ENCODE measurements around the gene RNASE12.
"Not testable (repeated sequence)": the region's sequence is repeated elsewhere in the genome, so short reads cannot be mapped to it uniquely, and the experiment has no call there.

The RNASE12 gene

DNA sequence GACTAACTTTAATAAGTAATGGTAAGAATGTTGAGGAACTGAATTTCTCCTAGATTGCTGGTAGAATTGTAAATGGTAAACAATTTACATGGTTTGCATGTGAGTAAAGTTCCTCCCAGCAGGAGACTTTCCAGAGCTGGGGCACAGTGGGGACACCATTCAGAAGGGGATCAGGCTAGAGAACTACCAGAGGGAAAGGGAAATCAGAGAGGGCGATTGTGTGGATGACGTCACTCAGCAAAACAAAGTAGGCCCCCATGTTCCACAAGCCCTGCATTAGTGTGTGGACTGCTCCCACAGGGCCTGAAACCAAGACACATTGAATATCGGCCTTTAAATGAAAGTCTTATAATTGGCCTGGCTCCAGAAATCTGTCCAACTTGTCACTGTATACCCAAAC is 12.9 kb downstream of the RNASE12 start:
- no peak for DNase-seq

DNA sequence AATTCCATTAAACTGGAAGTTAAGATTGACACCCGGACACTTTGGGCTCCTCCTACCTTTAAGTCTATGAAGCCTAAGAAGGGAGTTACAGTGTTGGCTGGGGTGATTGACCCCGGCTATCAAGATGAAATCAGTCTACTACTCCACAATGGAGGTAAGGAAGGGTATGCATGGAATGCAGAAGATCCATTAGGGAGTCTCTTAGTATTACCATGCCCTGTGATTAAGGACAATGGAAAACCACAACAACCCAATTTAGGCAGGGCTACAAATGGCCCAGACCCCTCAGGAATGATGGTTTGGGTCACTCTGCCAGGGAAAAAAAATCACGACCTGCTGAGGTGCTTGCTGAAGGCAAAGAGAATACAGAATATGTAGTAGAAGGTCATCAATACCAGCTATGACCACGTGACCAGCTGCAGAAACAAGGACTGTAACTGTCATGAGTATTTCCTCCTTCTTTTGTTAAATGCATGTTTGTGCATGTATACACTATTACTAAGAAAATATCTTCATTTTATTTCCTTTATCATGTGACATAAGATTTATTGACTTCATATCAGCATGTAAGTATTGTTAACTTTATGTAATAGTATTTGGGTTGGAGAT is 18.7 kb downstream of the RNASE12 start:
- not testable (repeated sequence) for DNase-seq

DNA sequence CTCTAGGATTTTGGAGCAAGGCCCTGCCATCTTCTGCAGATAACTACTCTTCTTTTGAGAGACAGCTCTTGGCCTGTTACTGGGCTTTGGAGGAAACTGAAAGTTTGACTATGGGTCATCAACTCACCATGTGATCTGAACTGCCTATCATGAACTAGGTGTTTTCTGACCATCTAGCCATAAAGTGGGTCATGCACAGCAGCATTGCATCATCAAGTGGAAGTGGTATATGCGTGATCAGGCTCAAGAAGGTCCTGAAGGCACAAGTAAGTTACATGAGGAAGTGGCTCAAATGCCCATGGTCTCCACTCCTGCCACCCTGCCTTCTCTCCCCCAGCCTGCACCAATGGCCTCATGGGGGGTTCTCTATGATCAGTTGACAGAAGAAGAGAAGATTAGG is 20.5 kb downstream of the RNASE12 start:
- DNase-seq, result not testable (repeated sequence)

DNA sequence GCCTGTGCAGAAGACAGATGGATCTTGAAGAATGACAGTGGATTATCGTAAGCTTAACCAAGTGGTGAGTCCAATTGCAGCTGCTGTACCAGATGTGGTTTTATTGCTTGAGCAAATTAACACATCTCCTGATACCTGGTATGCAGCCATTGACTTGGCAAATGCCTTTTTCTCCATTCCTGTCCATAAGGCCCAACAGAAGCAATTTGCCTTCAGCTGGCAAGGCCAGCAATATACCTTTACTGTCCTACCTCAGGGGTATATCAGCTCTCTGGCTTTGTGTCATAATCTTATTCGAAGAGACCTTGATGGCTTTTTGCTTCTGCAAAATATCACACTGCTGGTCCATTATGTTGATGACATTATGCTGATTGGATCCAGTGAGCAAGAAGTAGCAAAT is 21.3 kb downstream of the RNASE12 start:
- not testable (repeated sequence) for DNase-seq

DNA sequence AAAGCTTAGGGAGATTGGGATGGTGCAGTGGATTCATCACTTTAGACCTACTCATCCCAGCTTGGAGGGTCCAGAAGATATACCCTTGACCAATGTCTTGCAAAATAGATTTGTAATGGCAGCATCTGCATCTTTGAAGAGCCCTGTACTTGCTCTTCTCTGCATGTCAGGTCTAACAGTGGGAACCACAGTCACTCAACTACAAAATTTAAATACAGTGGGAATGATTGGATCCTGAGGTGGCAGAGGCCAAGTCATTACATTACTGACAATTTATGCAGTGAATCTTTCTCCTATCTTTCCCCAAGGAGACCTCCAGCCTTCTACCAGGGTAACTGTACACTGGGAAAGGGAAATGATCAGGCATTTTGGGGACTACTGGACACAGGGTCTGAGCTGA is 22.1 kb downstream of the RNASE12 start:
- DNase-seq, result no peak

DNA sequence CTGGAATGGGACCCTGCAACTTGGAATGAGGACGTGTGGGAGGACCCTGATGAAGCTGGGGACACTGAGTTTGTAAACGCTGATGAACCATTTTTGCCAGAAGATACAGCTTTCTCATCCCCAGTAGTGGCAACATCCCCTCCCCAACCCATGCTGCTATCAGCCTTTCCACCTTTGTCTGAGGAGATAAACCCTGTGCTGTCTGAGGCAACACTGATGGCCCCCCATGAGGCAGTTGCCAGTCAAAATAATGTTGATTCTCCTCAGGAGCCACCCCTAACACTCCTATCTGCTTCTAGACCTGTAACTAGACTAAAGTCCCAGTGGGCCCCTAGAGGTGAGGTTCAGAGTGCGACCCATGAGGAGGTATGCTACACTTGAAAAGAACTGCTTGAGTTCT is 22.8 kb downstream of the RNASE12 start:
- no peak for DNase-seq

DNA sequence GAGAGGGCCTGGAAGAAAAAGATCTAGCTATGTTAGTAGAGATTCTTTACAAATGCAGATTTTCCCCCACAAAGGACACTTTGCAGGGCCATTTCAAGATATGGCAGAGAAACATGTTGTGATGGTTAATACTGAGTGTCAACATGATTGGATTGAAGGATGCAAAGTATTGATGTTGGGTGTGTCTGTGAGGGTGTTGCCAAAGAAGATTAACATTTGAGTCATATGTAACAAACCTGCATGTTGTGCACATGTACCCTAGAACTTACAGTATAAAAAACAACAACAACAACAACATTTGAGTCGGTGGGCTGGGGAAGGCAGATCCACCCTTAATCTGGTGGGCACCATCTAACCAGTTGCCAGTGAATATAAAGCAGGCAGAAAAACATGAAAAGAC is 24.0 kb downstream of the RNASE12 start:
- not testable (repeated sequence) for DNase-seq

DNA sequence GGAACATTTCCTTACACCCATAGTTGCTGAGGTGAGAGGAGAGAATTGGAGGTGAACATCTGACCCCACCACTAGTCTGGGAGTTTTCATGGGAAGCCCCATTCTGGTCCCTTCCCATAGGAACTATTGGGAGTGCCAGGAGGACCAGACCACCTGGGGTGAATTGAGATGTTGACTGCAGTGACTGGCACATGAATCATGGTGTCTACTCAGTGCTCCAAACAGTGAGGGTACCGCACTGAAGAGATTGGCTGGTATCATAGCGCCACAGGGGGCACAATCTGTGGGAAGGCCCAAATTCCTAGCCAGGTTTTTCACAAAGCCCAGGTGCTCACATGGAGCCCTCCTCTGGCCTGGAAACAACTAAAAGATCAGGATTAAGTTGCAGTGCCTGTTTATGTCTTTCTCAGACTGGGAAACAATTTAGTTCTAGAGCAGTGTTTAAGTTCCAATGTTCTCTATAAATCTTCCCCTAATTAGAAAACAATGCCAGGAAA is 26.6 kb downstream of the RNASE12 start:
- DNase-seq, result no peak

DNA sequence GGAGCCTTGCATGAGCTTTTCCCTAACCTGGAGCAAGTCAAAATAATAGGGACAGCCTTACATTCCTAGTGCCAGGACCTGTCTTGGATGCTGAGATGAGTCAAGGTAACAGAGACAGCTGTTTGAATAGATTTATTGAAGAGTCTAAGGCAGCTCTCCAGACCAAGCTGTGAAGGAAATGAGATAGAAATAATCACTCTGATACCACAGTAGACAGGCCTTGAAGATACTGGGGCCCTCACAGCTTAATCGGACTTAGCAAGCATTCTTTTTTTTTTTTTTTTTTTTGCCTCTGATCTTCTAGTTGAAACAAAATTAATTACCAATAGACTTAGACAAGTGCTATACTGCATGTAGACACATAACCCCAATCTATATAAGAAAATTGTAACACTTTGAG is 27.2 kb downstream of the RNASE12 start:
- DNase-seq, result no peak

DNA sequence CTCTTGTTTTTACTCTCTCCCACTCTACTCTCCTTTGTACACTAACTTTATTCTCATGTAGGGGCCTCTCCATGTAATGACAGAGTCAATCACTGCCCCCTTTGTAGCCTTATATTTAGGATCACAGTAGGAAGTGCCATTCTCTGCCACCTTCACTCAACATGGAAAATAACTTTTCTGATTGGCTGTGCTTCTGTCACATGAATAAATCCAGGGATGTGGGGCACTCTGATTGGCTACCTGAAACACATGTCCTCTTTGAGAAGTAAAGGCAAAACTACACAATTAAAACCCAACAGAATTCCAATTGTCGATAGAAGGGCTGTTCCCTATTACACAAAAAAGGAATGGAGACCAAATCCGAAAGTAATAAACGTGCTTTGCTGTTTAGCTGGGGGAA is 30.2 kb downstream of the RNASE12 start, which contains the start of gene RNASE9:
Gene RNASE9, minus strand, starts transcription at position 87 of the 400 bp plus-strand sequence.
- DNase-seq, result no peak

DNA sequence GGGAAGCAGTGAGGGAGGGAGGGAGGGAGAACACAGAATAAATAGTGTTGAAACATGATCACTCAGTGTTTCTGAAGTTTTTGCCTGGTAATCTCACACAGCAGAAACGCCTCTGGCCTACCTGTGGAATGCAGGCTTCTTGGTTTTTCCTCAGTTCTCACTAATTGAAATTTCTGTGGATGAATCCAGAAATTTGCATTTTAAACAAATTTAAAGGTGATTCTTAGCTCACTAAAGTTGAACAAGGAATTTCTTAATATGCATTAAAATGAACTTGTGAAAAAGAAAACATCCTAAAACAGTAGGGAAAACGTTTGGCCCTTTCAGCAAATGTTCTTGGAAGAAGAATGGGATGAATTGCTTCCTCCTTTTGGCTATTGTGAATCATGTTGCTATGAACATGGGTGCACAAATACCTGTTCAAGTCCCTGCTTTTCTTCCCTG is 31.7 kb downstream of the RNASE12 start:
- no peak for DNase-seq

DNA sequence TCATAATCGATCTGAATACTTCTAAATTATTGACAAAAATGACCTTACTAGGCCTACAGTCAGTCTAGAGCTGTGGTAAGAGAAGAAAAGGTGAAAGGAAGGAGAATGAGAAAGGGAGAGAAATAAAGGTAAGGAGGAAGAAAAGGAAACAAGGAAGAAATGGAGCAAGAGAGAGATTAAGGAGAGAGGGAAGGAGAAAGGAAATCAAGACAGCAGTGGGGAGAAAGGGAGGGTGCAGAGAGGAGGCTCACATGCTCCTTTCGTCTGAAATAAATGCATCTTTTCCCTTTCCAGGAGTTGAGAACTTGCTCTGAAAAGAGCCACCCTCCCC is 34.0 kb downstream of the RNASE12 start:
- no peak for DNase-seq

DNA sequence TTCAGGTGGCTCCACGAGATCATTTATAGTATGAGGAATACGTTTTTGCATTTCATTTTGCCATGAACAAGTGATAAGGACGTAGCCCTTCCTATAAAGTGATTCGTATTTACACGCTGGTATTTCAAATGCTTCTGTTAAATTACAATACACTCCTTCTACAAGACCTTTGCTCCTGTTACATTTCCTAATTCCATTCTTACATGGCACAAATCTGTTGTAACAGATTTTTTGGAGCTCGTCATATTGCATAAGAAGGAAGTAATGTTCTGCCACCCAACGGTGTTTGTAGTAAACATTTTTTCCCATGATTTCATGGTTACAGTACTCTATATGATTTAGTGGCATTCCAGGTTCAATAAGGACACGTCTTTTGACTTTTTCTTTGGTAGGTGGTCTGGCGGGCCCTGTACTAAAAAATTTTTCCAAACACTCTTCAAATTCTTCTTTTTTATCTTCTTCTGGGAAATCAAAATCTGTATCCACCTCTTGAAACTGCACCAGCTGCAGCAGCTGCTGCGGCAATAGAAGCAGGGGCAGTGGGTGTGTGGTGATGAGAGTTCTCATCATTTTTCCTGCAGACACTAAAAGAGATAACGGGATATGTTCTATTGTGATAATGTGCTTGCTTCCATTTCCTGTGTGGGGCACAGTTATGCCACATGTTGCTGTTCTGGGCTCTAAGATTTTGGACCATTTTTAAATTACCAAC is 34.5 kb downstream of the RNASE12 start:
- DNase-seq, result no peak

DNA sequence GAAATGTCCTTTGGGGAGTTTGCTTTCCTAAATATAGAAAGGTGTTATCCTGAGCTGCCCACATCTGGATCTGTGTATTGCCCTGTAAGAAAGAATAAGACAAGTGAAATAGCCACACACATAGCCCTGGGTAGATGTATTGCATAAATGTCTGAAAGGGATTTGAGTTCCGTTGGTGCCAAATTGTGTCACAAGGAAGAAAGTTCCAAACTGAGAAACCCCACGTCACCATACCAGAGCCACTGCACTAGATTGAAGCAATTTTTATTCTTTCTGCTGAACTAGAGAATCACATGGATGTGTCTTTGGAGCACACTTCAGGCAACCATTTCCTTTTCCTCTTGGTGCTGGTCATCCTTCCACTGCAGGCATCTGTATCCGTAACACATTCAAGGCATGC is 35.3 kb downstream of the RNASE12 start:
- no peak for DNase-seq

DNA sequence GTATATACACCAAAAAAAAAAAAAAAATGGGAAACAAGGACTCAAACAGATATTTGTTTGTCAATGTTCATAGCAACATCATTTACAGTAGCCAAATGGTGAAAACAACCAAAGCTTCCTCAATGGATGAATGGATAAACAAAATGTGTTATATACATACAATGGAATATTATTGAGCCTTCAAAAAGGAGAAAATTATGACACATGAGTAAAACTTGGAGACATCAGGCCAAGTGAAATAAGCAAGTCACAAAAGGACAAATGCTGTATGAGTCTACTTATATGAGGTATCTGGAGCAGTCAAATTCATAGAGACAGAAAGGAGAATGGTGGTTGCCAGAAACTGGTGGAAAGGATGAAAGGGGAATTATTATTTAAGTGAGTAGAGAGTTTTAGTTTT is 38.2 kb downstream of the RNASE12 start:
- no peak for DNase-seq

DNA sequence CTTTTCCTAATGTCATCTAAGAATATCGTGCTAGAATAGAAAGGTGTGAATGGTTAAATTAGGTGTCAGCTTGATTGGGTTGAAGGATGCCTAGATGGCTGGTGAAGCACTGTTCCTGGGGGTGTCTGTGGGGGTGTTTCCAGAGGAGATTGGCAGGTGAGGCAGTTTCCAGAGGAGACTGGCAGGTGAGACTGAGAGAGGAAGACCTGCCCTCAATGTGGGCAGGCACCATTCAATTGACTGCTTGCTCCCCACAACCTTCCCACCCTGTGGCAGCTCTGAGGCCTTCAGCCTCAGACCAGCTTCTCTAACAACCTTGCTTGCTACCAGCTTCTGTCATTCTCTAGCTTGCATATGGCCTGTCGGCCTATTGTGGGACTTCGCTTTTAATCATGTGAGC is 39.6 kb downstream of the RNASE12 start:
- DNase-seq, result no peak

DNA sequence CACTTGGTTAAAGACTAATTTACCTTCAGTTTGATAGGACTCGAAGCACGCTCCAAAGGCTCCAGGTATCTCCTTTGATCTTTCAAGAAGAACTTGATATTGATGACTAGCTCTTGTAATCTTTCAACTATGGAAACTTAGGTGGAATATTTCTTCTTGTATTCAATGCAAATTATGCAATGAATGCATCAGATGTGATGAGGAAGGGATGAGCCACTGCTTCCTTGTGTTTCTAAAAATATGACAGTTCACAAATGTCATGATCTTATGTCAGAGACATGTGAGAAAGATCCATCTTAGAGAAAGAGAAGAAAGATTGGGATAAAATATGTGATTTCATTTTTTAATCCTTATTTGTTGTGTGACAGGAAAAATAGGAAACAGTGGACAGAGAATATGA is 40.2 kb downstream of the RNASE12 start:
- no peak for DNase-seq

DNA sequence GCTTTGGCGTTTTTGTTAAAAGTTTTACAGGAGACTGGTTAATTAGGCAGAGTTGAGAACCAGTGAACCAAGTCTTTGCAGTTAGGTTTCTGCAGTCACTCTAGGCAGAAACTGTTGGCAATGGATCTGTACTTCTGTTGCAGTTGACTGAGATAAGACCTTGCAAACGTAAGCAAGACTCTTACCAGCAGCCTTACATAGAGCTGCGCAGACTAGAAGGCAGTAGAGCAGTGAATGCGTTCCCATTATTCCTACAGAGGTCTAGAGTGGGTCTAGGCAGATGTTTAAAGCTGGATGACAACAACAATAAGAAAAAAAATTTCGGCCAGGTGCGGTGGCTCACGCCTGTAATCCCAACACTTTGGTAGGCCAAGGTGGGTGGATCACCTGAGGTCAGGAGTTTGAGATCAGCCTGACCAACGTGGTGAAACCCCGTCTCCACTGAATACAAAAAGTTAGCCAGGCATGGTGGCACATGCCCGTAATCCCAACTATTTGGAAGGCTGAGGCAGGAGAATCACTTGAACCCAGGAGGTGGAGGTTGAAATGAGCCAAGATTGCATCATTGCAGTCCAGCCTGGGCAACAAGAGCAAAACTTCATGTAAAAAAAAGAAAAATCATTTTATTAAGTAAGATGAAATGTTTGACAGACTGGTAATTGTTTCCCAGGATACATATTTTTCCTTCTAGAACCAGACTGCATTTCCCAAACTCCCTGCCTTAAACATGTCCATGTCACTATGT is 42.6 kb downstream of the RNASE12 start:
- no peak for DNase-seq

DNA sequence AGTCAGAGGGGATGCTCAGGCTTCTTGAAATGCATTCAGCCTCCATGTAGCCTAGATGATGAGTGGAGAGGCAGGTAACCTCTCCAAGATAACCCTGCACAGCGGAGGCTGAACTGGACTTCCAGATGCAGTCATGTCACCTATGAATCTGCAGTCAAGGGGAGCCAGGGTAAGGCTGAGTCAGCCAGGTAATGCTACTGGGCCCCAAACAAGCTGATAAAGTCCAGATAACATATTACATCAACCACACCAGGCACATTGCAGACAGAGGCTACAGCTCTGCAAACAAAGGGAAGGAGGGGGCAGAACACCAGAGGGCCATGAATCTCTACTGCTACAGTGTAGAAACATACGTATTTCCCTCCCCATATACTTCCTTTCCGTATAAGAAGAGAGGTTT is 44.3 kb downstream of the RNASE12 start:
- no peak for DNase-seq

Data from femur (tissue), 1 donor.